Endothelial cell of umbilical vein (primary cell): Measurements from ENCODE around the gene CORO2B. TPM values are rescaled to one million over a fixed set of nuclear protein-coding genes. Genes with fewer than 3 reads are reported as not detected.

Source experiments
- BruUV-seq: library from RNA; stranded (reverse); fragments of 400-500 nt; replicated peaks from 2 replicates; lab custom pipeline; 2021; lab: Mats Ljungman, UMichigan
- CTCF ChIA-PET: fragments of 300-600, 350-600 bp; sonication (Branson Sonifier 250); formaldehyde crosslinking; loops from one replicate; lab custom pipeline; 2021; ENCODE audit warnings: antibody characterized with exemption, inconsistent platforms; lab: Charles Lee
- POLR2A ChIA-PET: fragments of 300-600, 350-600 bp; sonication (Branson Sonifier 250); formaldehyde crosslinking; loops from one replicate; lab custom pipeline; 2021; ENCODE audit warnings: antibody characterized with exemption, inconsistent platforms; lab: Charles Lee
- DNase-seq: peaks from one replicate; pipeline ENCODE4 v3.0.0-alpha.2; 2011; ENCODE audit warnings: low read depth, low spot score
- FAIRE-seq: peaks from 2 replicates; lab custom pipeline; 2011; peaks lifted over from hg19 to GRCh38; lab: Jason Lieb, UNC
- H2AFZ ChIP-seq: 2 replicates; pipeline ENCODE4 v1.6.0; 2012; ENCODE audit warnings: low read depth, low read length, control low read depth, inconsistent platforms
- H3K27ac ChIP-seq: 2 replicates; pipeline ENCODE4 v1.5.1; 2011; ENCODE audit warnings: low read depth, mild to moderate bottlenecking, control low read depth, low read length, moderate library complexity; ENCODE audit not compliant: insufficient read depth
- H3K27me3 ChIP-seq, 2 experiments: 2 replicates each; pipeline versions ENCODE4 v1.6.0 to v1.6.1; 2011; ENCODE audit warnings: low read length in 2 of 2, mixed read lengths in 1 of 2; ENCODE audit not compliant: control insufficient read depth in 2 of 2, insufficient read depth in 2 of 2
- H3K36me3 ChIP-seq, 2 experiments: 2 replicates in 1 of 2; 3 replicates in 1 of 2; pipeline ENCODE4 v1.5.1; 2011; ENCODE audit warnings: low read length in 2 of 2, mild to moderate bottlenecking in 1 of 2, moderate library complexity in 1 of 2; ENCODE audit not compliant: control insufficient read depth in 2 of 2, insufficient read depth in 2 of 2; ENCODE audit errors: extremely low read depth in 1 of 2
- H3K4me1 ChIP-seq: 3 replicates; pipeline ENCODE4 v1.5.1; 2011; ENCODE audit warnings: mild to moderate bottlenecking, low read length; ENCODE audit not compliant: control insufficient read depth, insufficient read depth; ENCODE audit errors: extremely low read depth
- H3K4me2 ChIP-seq: 2 replicates; pipeline ENCODE4 v1.6.1; 2011; ENCODE audit warnings: low read length, control low read depth, mixed read lengths; ENCODE audit not compliant: insufficient read depth
- H3K4me3 ChIP-seq, 3 experiments: fragments of 200-600 bp in 1 of 3; sonication (generic), shearing (Covaris generic) in 1 of 3; replicated peaks in 1 of 3; 2 replicates each; pipeline ENCODE4 v1.5.1; 2011 to 2016; ENCODE audit warnings: control low read depth in 3 of 3, low read length in 3 of 3, mild to moderate bottlenecking in 2 of 3, inconsistent platforms in 1 of 3, low read depth in 1 of 3, moderate library complexity in 1 of 3; ENCODE audit not compliant: insufficient read depth in 1 of 3
- H3K79me2 ChIP-seq: 2 replicates; pipeline ENCODE4 v1.6.0; 2012; ENCODE audit warnings: low read length, inconsistent platforms; ENCODE audit not compliant: control insufficient read depth, insufficient read depth
- H3K9ac ChIP-seq: replicated peaks from 2 replicates; pipeline ENCODE3; 2011; ENCODE audit warnings: low read length, control low read depth; ENCODE audit not compliant: insufficient read depth; ENCODE audit errors: extremely low read depth
- H3K9me1 ChIP-seq: replicated peaks from 3 replicates; pipeline ENCODE4 v1.6.0; 2011; ENCODE audit warnings: mild to moderate bottlenecking, low read length; ENCODE audit not compliant: control insufficient read depth, insufficient read depth; ENCODE audit errors: extremely low read depth
- H3K9me3 ChIP-seq: replicated peaks from 2 replicates; pipeline ENCODE4 v1.5.1; 2012; ENCODE audit warnings: low read length, inconsistent platforms; ENCODE audit not compliant: control insufficient read depth, insufficient read depth
- H4K20me1 ChIP-seq: replicated peaks from 2 replicates; pipeline ENCODE3; 2011; ENCODE audit warnings: mild to moderate bottlenecking, low read length; ENCODE audit not compliant: control insufficient read depth, insufficient read depth; ENCODE audit errors: extremely low read depth
- GATA2 ChIP-seq: IDR thresholded peaks from 2 replicates; pipeline ENCODE4 v1.7.0; 2011; ENCODE audit warnings: low read depth, mild to moderate bottlenecking, moderate library complexity, mixed read lengths, low read length; ENCODE audit not compliant: insufficient read length, insufficient read depth
- MYC ChIP-seq: IDR thresholded peaks from one replicate; pipeline ENCODE4 v1.6.1; 2011; ENCODE audit warnings: mild to moderate bottlenecking, low read depth, low read length
- POLR2AphosphoS5 ChIP-seq: IDR thresholded peaks from 2 replicates; pipeline ENCODE4 v1.6.1; 2012; ENCODE audit warnings: low read depth, mild to moderate bottlenecking, control low read depth, low read length, moderate library complexity; ENCODE audit not compliant: insufficient read depth
- dilution Hi-C: fragments of 300-500 bp; cut with MboI; formaldehyde crosslinking; loops from one replicate; pipeline ENCODE4 v1.15.0; 2019; ENCODE audit warnings: low sequenced_read_pairs; ENCODE audit not compliant: extremely low pct_ligation_motif_present
- intact Hi-C: fragments of 100-400 bp; cut with micrococcal nuclease; formaldehyde crosslinking; loops from one replicate; pipeline ENCODE4 v1.10.0; 2022
- polyA plus RNA-seq, 4 experiments: library from polyadenylated mRNA; depleted of rRNA in 3 of 4; stranded (reverse) in 3 of 4; unstranded in 1 of 4; fragments of >200 nt; gene quantifications; 2 replicates each; pipeline versions ENCODE4 v1.2.1 to v1.2.3, GENCODE V29; 2011 to 2012; ENCODE audit warnings: missing spikeins in 1 of 4
- total RNA-seq: library from RNA; stranded (reverse); gene quantifications from 2 replicates; pipeline ENCODE4 v1.2.3, GENCODE V29; 2021
- TF ChIP-seq, protein P1 (sequence below), 2 donors: IDR thresholded peaks; 1 replicate in 1 of 2; 2 replicates in 1 of 2; pipeline ENCODE4 v1.5.1; 2011; ENCODE audit warnings: low read length in 2 of 2, mild to moderate bottlenecking in 2 of 2, moderate library complexity in 2 of 2, control low read depth in 1 of 2, inconsistent platforms in 1 of 2, low read depth in 1 of 2; ENCODE audit not compliant: insufficient read depth in 1 of 2; ENCODE audit errors: extremely low read depth in 1 of 2
- TF ChIP-seq, protein P2 (sequence below): IDR thresholded peaks from 2 replicates; pipeline ENCODE4 v1.6.1; 2011; ENCODE audit not compliant: insufficient read depth, insufficient read length

Gene CORO2B
- total and polyA plus RNA-seq, 2 donors (not counting 3 experiments of a cell fraction or from before 2014, with no cell fraction given) = 2.4 to 3.7 TPM

DNA sequence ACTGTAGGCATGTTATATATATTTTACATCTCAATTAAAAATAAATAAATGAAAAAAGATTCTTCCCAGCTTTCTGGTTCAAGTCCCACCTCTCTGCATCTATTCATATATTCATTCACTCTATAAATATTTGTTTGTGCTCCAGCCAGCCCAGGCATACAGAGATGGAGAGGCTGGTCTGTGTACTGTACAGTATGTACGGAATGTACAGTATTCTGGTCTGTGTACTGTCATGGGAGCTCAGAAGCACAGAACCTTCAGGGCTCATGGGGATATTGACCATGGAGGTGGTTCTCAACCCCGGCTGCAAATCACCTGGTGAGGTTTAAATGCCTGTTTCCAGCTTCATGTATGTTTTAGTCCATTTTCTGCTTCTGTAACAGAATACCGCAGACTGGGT is 13.8 kb downstream of the CORO2B start:
- FAIRE-seq = no peak
- ChIA-PET POLR2A (no interaction called here), CTCF (interaction anchor here (1.7 to 2.6 kb wide), 3 partner anchors 9 to 81 kb away, joined by 4 to 8 read pairs (median 5); no protein-coding TSS in a partner anchor)

More for the DNA sequence above, 13.8 kb downstream of the CORO2B start:
- Histone ChIP-seq H3K9me3 (no peaks in the 10 kb centered on the region), H3K9ac (no peak overlapping the region), H3K4me2 (no peak overlapping the region), H3K79me2 (no peaks in the 10 kb centered on the region), H3K27ac (no peak overlapping the region), H3K9me1 (no peaks in the 10 kb centered on the region), H3K4me3 (no peak overlapping the region), H3K27me3 (peaks cover 0 to 2% of the 10 kb centered on the region in 2 experiments), H3K4me1 (no peaks in the 10 kb centered on the region), H4K20me1 (no peaks in the 10 kb centered on the region), H3K36me3 (no peaks in the 10 kb centered on the region), H2AFZ (no peak overlapping the region)
- no peak for DNase-seq
- dilution Hi-C loops = no loop called here
- BruUV-seq = no TSS peak
- intact Hi-C loops = no loop called here
- no peak for TF ChIP-seq POLR2AphosphoS5
- TF ChIP-seq, protein P1, sequence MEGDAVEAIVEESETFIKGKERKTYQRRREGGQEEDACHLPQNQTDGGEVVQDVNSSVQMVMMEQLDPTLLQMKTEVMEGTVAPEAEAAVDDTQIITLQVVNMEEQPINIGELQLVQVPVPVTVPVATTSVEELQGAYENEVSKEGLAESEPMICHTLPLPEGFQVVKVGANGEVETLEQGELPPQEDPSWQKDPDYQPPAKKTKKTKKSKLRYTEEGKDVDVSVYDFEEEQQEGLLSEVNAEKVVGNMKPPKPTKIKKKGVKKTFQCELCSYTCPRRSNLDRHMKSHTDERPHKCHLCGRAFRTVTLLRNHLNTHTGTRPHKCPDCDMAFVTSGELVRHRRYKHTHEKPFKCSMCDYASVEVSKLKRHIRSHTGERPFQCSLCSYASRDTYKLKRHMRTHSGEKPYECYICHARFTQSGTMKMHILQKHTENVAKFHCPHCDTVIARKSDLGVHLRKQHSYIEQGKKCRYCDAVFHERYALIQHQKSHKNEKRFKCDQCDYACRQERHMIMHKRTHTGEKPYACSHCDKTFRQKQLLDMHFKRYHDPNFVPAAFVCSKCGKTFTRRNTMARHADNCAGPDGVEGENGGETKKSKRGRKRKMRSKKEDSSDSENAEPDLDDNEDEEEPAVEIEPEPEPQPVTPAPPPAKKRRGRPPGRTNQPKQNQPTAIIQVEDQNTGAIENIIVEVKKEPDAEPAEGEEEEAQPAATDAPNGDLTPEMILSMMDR (IDR thresholded peaks at IDR 0.05; ENCODE audit: extremely low read depth in 1 of 2, insufficient read depth in 1 of 2, low read depth in 1 of 2, low read length in 2 of 2) = no peak
- TF ChIP-seq GATA2 = no peak
- TF ChIP-seq MYC = no peak
- TF ChIP-seq, protein P2, sequence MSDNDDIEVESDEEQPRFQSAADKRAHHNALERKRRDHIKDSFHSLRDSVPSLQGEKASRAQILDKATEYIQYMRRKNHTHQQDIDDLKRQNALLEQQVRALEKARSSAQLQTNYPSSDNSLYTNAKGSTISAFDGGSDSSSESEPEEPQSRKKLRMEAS = no peak
